Measurements from ENCODE around the gene IFI44L.

IFI44L gene

GRCh38 chr1:78691995-78692747 is 71.9 kb downstream of the IFI44L start:
- no peak for DNase-seq

All from activated CD8-positive, alpha-beta memory T cell treated with anti-CD3 and anti-CD28 coated beads, Interleukin-2, amount 50 U/mL, for 48 hours (primary cell).